ENCODE data around the gene PIH1D1.
"Not testable (repeated sequence)": the region's sequence is repeated elsewhere in the genome, so short reads cannot be mapped to it uniquely, and the experiment has no call there.

The PIH1D1 gene

GRCh38 chr19:49453013-49453756, 1.6 kb upstream of the PIH1D1 start, which contains the start of gene ALDH16A1:
ALDH16A1 (plus strand) TSS chr19:49453225; CDS start chr19:49453332, 107 bp downstream.
- peak; percentile 94 for DNase-seq

- no peak for DNase-seq
Observed at GRCh38 chr19:49450405-49450804, 1.2 kb downstream of the PIH1D1 start.

DNA sequence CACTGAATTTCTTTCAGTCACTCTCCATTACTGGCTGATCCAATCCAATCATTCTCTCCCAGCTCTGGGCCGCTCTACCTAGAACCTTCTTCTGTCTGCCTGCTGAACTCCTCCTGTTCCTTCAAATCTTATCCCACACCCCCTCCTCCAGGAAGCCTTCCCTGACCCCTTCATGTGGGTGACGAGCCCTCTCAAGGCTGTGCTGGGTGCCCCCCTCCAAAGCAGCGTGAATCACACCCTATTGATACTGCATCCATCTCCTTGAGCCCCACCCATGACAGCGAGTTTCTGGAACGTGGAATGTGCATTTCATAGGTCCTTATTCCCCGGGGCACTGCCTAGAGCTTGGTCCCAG, 3.2 kb downstream of the PIH1D1 start:
- DNase-seq = no peak

GRCh38 chr19:49447485-49448431, 3.9 kb downstream of the PIH1D1 start:
- DNase-seq = no peak

- no peak for DNase-seq
Observed at GRCh38 chr19:49445997-49446396, 5.6 kb downstream of the PIH1D1 start.

DNA sequence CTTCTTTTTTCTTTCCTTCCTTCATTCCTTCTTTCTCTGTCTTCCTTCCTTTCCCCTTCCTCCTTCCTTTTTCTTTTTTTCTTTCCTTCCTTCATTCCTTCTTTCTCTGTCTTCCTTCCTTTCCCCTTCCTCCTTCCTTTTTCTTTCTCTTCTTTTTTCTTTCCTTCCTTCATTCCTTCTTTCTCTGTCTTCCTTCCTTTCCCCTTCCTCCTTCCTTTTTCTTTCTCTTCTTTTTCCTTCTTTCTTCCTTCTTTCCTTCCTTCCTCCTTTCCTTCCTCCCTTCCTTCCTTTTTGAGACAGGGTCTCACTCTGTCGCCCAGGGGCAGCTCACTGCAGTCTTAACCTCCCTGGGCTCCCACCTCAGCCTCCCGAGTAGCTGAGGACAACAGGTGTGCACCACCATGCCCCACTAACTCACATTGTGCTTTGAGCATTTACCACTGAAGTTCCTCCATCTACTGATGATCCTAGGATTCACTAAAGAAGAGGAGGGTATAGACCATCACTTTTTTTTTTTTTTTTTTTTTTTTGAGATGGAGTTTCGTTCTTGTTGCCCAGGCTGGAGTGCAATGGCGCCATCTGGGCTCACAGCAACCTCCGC, 7.4 kb downstream of the PIH1D1 start:
- DNase-seq = not testable (repeated sequence)

- peak; percentile 77 for DNase-seq
Observed at GRCh38 chr19:49443366-49444099, 8.1 kb downstream of the PIH1D1 start.

DNA sequence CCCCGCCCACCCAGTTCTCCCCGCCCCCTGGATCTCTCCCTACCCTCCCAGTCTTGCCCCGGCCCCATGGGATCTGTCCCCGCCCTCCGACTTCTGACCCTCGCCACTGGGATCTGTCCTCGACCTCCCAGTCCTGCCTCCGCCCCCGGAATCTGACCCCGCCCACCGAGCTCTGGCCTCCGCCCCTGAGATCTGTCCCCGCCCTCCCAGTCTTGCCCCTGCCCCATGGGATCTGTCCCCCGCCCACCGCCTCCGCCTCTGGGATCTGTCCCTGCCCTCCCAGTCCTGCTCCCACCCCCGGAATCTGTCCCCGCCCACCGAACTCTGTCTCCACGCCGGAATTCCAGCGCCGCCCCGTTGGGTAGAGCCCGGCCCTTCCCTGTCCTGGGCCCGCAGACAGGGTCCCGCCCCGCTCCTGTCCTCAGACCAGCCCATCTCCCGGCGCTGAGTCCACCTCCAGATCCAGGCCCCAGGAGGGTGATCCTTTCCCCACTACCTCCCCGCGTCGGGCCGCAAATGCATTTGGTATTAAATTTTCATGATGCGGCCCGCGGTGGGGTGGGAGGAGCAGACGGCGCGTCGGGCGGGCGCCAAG, 8.7 kb downstream of the PIH1D1 start:
- DNase-seq = no peak

- no peak for DNase-seq
Observed at GRCh38 chr19:49442354-49442753, 9.3 kb downstream of the PIH1D1 start.

GRCh38 chr19:49441960-49442350, 9.7 kb downstream of the PIH1D1 start:
- DNase-seq = no peak

DNA sequence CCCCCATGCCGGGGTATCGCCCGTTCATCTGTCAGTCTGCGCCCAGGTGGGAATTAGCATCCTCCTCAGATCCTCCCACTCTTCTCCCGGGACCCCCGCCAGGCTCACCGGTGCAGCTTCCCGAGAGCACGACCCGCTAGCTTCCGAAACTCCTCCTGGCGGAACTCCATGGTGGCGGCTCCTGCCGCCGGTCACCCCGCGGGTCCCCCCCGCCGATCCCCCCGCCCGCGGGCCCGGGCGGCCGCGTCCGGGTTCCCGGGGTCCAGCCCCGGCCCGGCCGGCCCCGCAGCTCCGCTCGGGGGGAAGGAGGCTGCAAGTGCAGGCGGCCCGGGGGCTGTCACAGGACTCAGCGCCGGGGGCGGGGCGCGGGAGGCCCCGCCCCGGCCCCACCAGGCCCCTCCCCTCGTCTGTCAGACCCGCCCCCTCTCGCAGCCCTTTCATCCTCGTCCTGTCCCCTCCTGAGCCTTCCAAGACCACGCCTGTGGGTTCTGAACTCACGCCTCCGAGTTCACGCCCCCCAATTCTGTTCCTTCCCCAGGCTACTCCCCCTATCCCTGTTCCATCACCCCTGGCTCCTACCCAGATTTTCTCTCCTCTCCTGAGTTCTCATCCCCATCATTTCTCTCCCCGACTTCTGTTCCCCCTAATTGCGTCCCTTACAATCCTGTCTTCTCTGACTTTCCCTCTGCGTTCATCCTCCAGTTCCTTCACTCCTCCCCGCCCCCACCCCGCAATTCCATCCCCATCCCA, 10.2 kb downstream of the PIH1D1 start, which contains the start of gene SLC17A7:
TSS of gene SLC17A7 (minus strand) at position 318 of the 750 bp plus-strand sequence. CDS start at position 170, 148 bp downstream.
- no peak for DNase-seq

DNA sequence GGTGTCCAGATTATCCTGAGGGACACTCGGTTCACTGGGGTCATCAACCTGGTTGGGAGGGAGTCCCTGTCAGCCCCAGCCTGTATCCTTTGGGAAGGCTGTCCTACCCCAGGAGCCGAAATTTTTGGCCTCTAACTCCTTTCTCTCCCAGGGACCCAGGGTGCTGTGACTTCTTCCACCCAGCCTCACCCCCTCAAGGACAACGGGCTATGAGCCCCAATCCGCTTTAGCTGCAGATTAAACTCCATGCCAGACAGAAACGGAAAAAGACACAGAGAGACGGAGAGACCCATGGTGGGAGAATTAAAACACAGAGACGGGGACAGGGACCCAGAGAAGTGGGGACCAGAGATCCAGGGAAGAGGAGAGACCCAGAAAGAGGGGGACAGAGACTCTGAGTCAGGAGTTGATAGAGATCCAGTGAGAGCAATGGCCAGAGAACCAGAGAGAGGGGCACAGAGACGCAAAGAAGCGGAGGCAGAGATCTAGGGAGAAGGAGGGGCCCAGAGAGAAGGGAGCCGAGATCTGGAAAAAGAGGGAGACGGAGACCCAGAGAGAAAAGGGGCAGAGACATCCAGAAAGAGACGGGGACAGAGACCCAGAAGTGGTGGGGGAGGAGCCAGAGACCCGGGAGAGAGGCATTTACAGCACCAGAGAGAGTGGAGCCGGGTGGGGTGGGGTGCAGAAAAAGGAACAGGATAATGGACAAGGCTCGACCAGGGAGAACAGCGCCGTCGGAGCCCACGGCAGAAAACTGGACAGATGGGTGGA, 11.0 kb downstream of the PIH1D1 start:
- DNase-seq = no peak

DNA sequence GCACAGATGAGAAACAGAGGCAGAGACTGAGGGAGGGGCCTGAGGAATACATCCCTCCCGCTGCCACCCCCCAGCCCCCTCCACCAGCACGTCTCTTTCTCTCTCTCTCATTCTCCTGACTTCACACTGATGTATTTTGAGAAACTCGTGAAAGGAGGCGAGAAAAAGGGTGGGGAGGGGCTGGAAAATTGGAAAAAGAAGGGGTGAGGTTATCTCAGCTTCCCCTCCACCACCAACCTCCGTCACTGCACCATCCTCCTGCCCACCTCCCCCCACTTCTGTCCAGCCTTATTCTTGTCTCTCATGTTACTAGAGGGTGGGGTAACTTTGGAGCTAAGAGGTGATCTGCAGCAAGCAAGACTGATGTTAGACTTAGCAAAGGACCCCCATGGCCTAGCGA, 11.8 kb downstream of the PIH1D1 start:
- DNase-seq = no peak

DNA sequence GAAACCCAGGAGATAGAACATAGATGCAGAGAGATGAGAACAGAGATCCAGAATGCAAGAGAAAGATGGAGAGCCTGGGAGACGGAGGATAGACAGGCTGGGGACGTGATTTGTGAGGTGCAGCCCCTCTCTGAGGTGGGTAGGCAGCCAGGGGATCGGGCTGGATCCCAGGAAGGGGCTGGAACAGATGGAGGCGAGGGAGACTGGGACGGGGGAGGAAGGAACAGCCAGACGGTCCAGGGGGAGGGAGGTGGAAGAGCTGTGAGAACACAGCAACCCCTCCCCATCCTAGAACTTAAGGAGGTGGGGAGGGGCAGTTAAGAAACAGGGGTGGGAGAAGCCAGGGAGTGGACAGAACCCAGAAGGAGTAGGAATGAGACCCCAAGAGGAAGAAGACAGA, 13.4 kb downstream of the PIH1D1 start:
- DNase-seq = no peak

GRCh38 chr19:49437231-49437630, 14.4 kb downstream of the PIH1D1 start:
- DNase-seq = no peak

- DNase-seq = no peak
Observed at GRCh38 chr19:49436381-49437017, 15.1 kb downstream of the PIH1D1 start.

DNA sequence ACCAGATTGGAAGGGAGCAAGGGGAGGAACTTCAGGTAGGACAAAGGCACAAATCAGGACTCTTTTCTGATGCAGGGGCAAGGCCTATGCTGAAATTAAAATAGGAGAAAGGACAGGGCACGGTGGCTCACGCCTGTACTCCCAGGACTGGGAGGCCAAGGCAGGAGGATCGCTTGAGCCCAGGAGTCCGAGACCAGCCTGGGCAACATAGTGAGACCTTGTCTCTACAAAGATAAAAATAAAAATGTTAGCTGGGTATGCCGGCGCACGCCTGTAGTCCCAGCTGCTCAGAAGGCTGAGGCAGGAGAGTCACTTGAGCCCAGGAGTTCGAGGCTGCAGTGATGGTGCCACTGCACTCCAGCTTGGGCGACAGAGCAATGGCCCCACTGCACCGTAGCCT, 15.9 kb downstream of the PIH1D1 start:
- no peak for DNase-seq

GRCh38 chr19:49434907-49435583, 16.6 kb downstream of the PIH1D1 start:
- DNase-seq = no peak

GRCh38 chr19:49433240-49433901, 18.2 kb downstream of the PIH1D1 start:
- DNase-seq = no peak
